PC-3 (cell line): ENCODE data around the gene SCT. TPM values are rescaled to one million over a fixed set of nuclear protein-coding genes. Genes with fewer than 3 reads are reported as not detected.

ENCODE experiments used
- ATAC-seq: fragments of 200-7000 bp; cut with Tn5 transposase; 2 replicates; pipeline ENCODE4 v1.9.1; 2020; ENCODE audit warnings: mild to moderate bottlenecking, moderate library complexity
- BruUV-seq: library from RNA; stranded (reverse); fragments of 400-500 nt; replicated peaks from 2 replicates; lab custom pipeline; 2021; lab: Mats Ljungman, UMichigan
- CTCF ChIA-PET: fragments of 300-600 bp; sonication (Branson Sonifier 250); formaldehyde crosslinking; loops from one replicate; lab custom pipeline; 2022; ENCODE audit warnings: antibody characterized with exemption; lab: Charles Lee
- POLR2A ChIA-PET: fragments of 300-600 bp; sonication (Branson Sonifier 250); formaldehyde crosslinking; loops from one replicate; lab custom pipeline; 2022; ENCODE audit warnings: antibody characterized with exemption; ENCODE audit not compliant: unreplicated experiment; lab: Charles Lee
- DNase-seq: peaks from one replicate; pipeline ENCODE4 v3.0.0-alpha.2; 2015
- H2AFZ ChIP-seq: fragments of 300-600 bp; sonication (generic); 2 replicates; pipeline ENCODE4 v1.6.0; 2016; ENCODE audit warnings: antibody characterized with exemption, low read length
- H3F3A ChIP-seq: fragments of 300-600 bp; sonication (generic); one replicate; pipeline ENCODE4 v1.6.0; 2017; ENCODE audit warnings: antibody characterized with exemption, low read length, control low read depth, mild to moderate bottlenecking; ENCODE audit not compliant: unreplicated experiment
- H3K27ac ChIP-seq: fragments of 300-600 bp; sonication (generic); 2 replicates; pipeline ENCODE4 v1.5.1; 2016; ENCODE audit warnings: mild to moderate bottlenecking, low read length
- H3K27me3 ChIP-seq: fragments of 300-600 bp; sonication (generic); 2 replicates; pipeline ENCODE4 v1.6.1; 2016; ENCODE audit warnings: low read length, mixed read lengths
- H3K36me3 ChIP-seq: fragments of 300-600 bp; sonication (generic); 2 replicates; pipeline ENCODE4 v1.6.1; 2016; ENCODE audit warnings: low read depth, mixed run types, low read length, mixed read lengths
- H3K4me1 ChIP-seq: fragments of 300-600 bp; sonication (generic); 2 replicates; pipeline ENCODE4 v1.5.1; 2016; ENCODE audit warnings: low read length; ENCODE audit not compliant: insufficient read depth
- H3K4me2 ChIP-seq: fragments of 300-600 bp; sonication (generic); 2 replicates; pipeline ENCODE4 v1.6.0; 2016; ENCODE audit warnings: low read length
- H3K4me3 ChIP-seq: fragments of 300-600 bp; sonication (generic); 2 replicates; pipeline ENCODE4 v1.5.1; 2016; ENCODE audit warnings: mild to moderate bottlenecking, low read length, mixed read lengths
- H3K79me2 ChIP-seq: fragments of 300-600 bp; sonication (generic); 2 replicates; pipeline ENCODE4 v1.6.1; 2017; ENCODE audit warnings: low read length, mixed read lengths
- H3K9ac ChIP-seq: fragments of 300-600 bp; sonication (generic); 2 replicates; pipeline ENCODE4 v1.6.0; 2016; ENCODE audit warnings: mild to moderate bottlenecking, low read length
- H3K9me2 ChIP-seq: fragments of 300-600 bp; sonication (generic); replicated peaks from 2 replicates; pipeline ENCODE4 v1.6.1; 2016; ENCODE audit warnings: mixed run types, low read length, mixed read lengths
- H3K9me3 ChIP-seq: fragments of 300-600 bp; sonication (generic); 2 replicates; pipeline ENCODE4 v1.6.1; 2016; ENCODE audit warnings: low read length, mixed read lengths
- H4K20me1 ChIP-seq: fragments of 300-600 bp; sonication (generic); 2 replicates; pipeline ENCODE4 v1.6.1; 2016; ENCODE audit warnings: low read length, mixed read lengths
- CTCF ChIP-seq: fragments of 300-600 bp; sonication (generic); conservative IDR thresholded peaks from 2 replicates; pipeline ENCODE4 v1.5.1; 2017; ENCODE audit warnings: antibody characterized with exemption, low read depth, mild to moderate bottlenecking, low read length
- EZH2 ChIP-seq: fragments of 300-600 bp; sonication (generic); IDR thresholded peaks from one replicate; pipeline ENCODE4 v1.6.1; 2017; ENCODE audit warnings: antibody characterized with exemption, mild to moderate bottlenecking, low read length; ENCODE audit not compliant: unreplicated experiment
- EZH2phosphoT487 ChIP-seq: fragments of 300-600 bp; sonication (generic); IDR thresholded peaks from 2 replicates; pipeline ENCODE4 v1.6.1; 2018; ENCODE audit warnings: mild to moderate bottlenecking, antibody characterized with exemption, low read length, borderline replicate concordance
- intact Hi-C: fragments of 100-400 bp; cut with micrococcal nuclease; formaldehyde crosslinking; loops from 2 replicates; pipeline ENCODE4 v1.9.0; 2023
- total RNA-seq: library from RNA; depleted of rRNA; stranded (reverse); fragments of >200 nt; gene quantifications from 2 replicates; pipeline ENCODE4 v1.2.3, GENCODE V29; 2014

SCT gene
- total RNA-seq, 1 experiment from 2014 or later, result not detected

GRCh38 chr11:660281-660680 lies 33.3 kb upstream of the SCT start:
- ChIA-PET CTCF (no interaction called here), POLR2A (no interaction called here)
- no peaks in the 10 kb centered on the region for H3K27me3 ChIP-seq
- intact Hi-C loops, result no loop called here
- no peaks in the 10 kb centered on the region for H4K20me1 ChIP-seq
- DNase-seq (no peak), ATAC-seq (no peak)
- H3K36me3 ChIP-seq, result no peaks in the 10 kb centered on the region; the same call in 1 of the 2 replicates
- no peak overlapping the region for H2AFZ ChIP-seq
- H3K27ac ChIP-seq, result no peak overlapping the region
- H3K4me3 ChIP-seq, result no peak overlapping the region
- H3K4me1 ChIP-seq, result no peaks in the 10 kb centered on the region
- no peaks in the 10 kb centered on the region for H3K79me2 ChIP-seq
- no peaks in the 10 kb centered on the region for H3K9me3 ChIP-seq
- H3K9ac ChIP-seq, result no peak overlapping the region
- TF ChIP-seq EZH2 (no peak), CTCF (no peak), EZH2phosphoT487 (no peak)
- BruUV-seq, result no TSS peak
- H3K9me2 ChIP-seq, result no peaks in the 10 kb centered on the region
- no peaks in the 10 kb centered on the region for H3F3A ChIP-seq
- no peak overlapping the region for H3K4me2 ChIP-seq

- CTCF ChIA-PET, result no interaction called here
Measured at GRCh38 chr11:659532-660085, 32.6 kb upstream of the SCT start.

More at GRCh38 chr11:659532-660085, 32.6 kb upstream of the SCT start:
- intact Hi-C loops, result no loop called here
- no TSS peak for BruUV-seq
- TF ChIP-seq CTCF, result no peak
- TF ChIP-seq EZH2, result no peak
- TF ChIP-seq EZH2phosphoT487, result no peak
- H3K27me3 ChIP-seq, result no peaks in the 10 kb centered on the region
- H3K9me2 ChIP-seq, result no peaks in the 10 kb centered on the region
- no peaks in the 10 kb centered on the region for H3K79me2 ChIP-seq
- H3K9me3 ChIP-seq, result no peaks in the 10 kb centered on the region
- no peaks in the 10 kb centered on the region for H4K20me1 ChIP-seq
- no peaks in the 10 kb centered on the region for H3K4me1 ChIP-seq
- DNase-seq (no peak), ATAC-seq (no peak)
- no peaks in the 10 kb centered on the region; the same call in 1 of the 2 replicates for H3K36me3 ChIP-seq
- H3K9ac ChIP-seq, result no peak overlapping the region
- POLR2A ChIA-PET, result no interaction called here
- no peak overlapping the region for H3K4me3 ChIP-seq
- H2AFZ ChIP-seq, result no peak overlapping the region
- no peak overlapping the region for H3K4me2 ChIP-seq
- no peak overlapping the region for H3K27ac ChIP-seq
- no peaks in the 10 kb centered on the region for H3F3A ChIP-seq
